Activated T-cell treated with anti-CD3 and anti-CD28 coated beads, Interleukin-2, amount 50 U/mL, for 72 hours (primary cell): ENCODE results near the gene CST3. TPM values are rescaled to one million over a fixed set of nuclear protein-coding genes. Genes with fewer than 3 reads are reported as not detected.

ENCODE experiments used
- ATAC-seq, 2 donors: fragments of 150-1000 bp; cut with Tn5 transposase; replicated peaks in 1 of 2; 2 replicates each; pipeline ENCODE4 v1.10.0; 2021; ENCODE audit warnings: moderate library complexity in 2 of 2, mild to moderate bottlenecking in 1 of 2
- DNase-seq, 2 donors: peaks; one replicate each; pipeline ENCODE4 v3.0.0; 2021 to 2022; ENCODE audit warnings: mixed read lengths in 1 of 2
- H3K27ac Mint-ChIP-seq: one replicate; pipeline ENCODE4 v1.8.0; 2022; ENCODE audit warnings: mild to moderate bottlenecking, moderate library complexity, mixed read lengths
- H3K27me3 Mint-ChIP-seq: one replicate; pipeline ENCODE4 v1.8.0; 2022; ENCODE audit warnings: low read depth, mixed read lengths
- H3K36me3 Mint-ChIP-seq, 2 donors: one replicate each; pipeline ENCODE4 v1.8.0; 2022; ENCODE audit warnings: mixed read lengths in 2 of 2, mild to moderate bottlenecking in 1 of 2; ENCODE audit not compliant: insufficient read depth in 2 of 2
- H3K4me1 Mint-ChIP-seq: one replicate; pipeline ENCODE4 v1.8.0; 2022; ENCODE audit warnings: low read depth, mixed read lengths
- H3K4me3 Mint-ChIP-seq, 2 donors: one replicate each; pipeline ENCODE4 v1.8.0; 2022; ENCODE audit warnings: mild to moderate bottlenecking in 2 of 2, mixed read lengths in 2 of 2, moderate library complexity in 2 of 2
- H3K9me3 Mint-ChIP-seq, 2 donors: one replicate each; pipeline ENCODE4 v1.8.0; 2022; ENCODE audit warnings: mixed read lengths in 2 of 2
- total RNA-seq, 2 donors: library from RNA; stranded (reverse); gene quantifications; one replicate each; pipeline ENCODE4 v1.2.3, GENCODE V29; 2022

CST3 gene
- total RNA-seq, 2 donors from 2014 or later = 0.22 to 0.30 TPM

DNA sequence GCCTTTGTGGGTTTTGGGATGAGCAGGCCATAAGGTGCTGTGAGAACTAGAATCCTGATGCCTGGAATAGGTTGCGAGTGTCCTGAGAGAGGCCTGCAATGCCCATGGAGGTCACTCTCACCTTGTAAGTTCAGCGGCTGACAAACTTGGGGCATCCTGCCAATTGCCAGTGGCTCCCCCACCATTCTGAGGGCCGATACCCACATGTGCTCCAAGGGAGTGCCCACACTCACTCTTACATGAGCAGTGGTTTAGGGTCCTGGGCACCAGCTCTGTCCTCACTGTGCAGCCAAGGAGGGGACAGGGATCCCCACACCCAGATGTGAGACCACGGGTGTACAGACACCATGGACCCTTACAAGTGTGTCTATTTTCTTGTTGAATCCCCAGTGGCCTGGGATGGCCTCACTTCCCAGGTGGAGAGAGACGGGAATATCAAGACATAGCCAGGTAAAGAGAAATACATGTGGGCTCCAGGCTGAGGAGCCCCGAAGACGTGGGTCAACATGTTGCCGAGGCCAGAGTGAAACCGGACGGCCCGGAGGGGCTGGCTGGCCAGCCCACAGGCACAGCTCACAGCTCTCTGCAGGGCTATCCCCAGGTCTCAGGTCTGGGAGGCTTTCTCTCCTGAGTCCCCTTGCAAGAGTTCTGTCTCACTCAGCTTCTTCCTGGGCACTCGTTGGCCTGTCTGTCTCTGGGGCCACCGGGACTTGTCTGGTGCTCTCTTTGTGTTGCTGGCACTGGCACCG is 30.1 kb downstream of the CST3 start:
- Mint-ChIP-seq H3K27me3 (peaks cover 16% of the 10 kb centered on the region), H3K27ac (no peak overlapping the region), H3K9me3 (no peaks in the 10 kb centered on the region)

DNA sequence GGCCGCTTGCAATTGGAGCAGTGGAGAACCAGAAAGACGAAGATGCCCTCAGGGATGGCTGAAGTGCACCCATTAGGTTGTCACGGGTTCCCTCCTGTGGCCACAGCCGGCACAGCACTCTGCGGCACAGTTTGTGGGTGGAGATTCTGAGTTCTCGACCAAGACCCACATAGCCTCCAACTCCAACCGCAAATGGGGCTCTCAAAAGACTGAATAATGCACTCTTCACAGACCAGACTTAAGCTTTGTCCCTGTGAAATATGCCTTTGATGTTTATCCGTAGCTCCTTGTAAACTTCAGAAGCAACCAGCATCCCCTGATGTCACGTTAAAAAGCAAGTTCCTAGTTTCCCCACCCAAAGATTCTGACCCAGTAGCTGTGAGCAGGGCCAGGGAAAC is 31.1 kb downstream of the CST3 start:
- peak; percentile 82 to 86 for ATAC-seq
- peaks cover 16% of the 10 kb centered on the region for H3K27me3 Mint-ChIP-seq
- H3K9me3 Mint-ChIP-seq = no peaks in the 10 kb centered on the region
- no peak overlapping the region for H3K27ac Mint-ChIP-seq
- no peaks in the 10 kb centered on the region for H3K36me3 Mint-ChIP-seq
- H3K4me3 Mint-ChIP-seq = no peak overlapping the region
- peak; percentile 72 to 74 for DNase-seq
- peaks cover 4% of the 10 kb centered on the region for H3K4me1 Mint-ChIP-seq

More for the DNA sequence above, 30.1 kb downstream of the CST3 start:
- ATAC-seq (no peak), DNase-seq (no peak)
- Mint-ChIP-seq H3K4me3 (no peak overlapping the region), H3K36me3 (no peaks in the 10 kb centered on the region), H3K4me1 (peaks cover 4% of the 10 kb centered on the region)

DNA sequence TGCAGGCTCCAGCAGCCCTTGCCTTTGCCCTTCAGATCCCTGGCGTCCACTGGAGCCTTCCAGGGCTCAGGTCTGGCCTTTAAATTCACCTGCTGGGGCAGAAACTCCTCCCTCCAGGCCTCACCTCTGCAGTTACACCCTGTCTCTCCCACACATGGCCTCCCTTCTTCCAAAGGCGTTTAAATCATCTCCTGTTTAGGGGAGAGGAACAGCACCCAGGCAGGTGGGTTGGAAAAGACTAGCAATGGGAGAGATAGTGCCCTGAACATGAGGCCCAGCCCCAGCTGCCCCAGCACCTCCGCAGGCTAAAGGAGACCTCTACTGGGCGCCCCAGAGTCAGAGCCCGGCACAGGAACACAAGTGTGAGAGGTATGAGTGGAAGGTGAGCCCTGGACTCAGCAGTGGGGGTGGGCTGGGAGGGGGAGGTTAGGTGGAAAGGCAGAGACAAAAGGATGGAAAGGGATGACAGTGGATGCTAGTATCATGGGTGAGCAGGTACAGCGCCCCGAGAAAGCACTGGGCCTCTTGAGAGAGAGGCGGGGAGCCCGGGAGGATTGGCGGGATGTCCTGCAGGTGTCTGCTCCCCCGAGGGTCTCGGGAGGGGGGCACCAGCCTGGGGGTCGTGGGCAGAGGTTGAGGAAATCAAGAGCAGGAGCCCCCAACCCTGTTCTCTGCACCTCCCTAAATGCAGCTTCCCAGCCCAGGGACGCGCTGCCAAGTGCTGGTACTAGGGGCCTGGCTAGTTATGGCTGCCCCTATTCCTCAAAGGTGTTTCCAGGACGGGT is 31.7 kb downstream of the CST3 start, which contains the start of gene CST9:
Gene CST9, minus strand, starts transcription at position 51 of the 785 bp plus-strand sequence. CDS start 53 bp downstream, outside the sequence.
- ATAC-seq = no peak
- H3K27me3 Mint-ChIP-seq = peaks cover 11% of the 10 kb centered on the region
- H3K27ac Mint-ChIP-seq = no peak within 1 kb of the TSS
- no peak for DNase-seq
- H3K4me3 Mint-ChIP-seq = no peak within 1 kb of the TSS
- H3K36me3 Mint-ChIP-seq = no peaks in the 10 kb centered on the region
- H3K4me1 Mint-ChIP-seq = peaks cover 4% of the 10 kb centered on the region
- H3K9me3 Mint-ChIP-seq = no peaks in the 10 kb centered on the region

DNA sequence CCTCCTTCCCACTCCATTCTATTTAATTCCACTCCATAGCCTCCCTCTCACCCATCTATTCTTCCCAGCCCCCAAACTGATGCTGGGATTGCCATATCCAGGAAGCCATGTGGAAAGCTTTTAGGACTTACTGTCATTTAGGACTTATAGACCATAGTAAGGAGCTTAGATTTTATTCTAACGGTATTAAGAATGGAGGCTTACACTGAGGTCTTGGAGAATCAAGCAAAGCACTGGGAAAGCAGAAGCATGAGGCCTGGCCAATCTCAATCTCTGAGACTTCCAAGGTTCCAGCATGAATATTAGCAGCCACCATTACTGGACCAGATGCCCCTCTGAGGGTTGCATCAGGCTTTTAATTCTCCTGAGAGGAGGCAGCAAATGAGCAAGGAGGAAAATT is 33.4 kb downstream of the CST3 start:
- H3K4me3 Mint-ChIP-seq = no peak overlapping the region
- no peak for ATAC-seq
- H3K9me3 Mint-ChIP-seq = no peaks in the 10 kb centered on the region

DNA sequence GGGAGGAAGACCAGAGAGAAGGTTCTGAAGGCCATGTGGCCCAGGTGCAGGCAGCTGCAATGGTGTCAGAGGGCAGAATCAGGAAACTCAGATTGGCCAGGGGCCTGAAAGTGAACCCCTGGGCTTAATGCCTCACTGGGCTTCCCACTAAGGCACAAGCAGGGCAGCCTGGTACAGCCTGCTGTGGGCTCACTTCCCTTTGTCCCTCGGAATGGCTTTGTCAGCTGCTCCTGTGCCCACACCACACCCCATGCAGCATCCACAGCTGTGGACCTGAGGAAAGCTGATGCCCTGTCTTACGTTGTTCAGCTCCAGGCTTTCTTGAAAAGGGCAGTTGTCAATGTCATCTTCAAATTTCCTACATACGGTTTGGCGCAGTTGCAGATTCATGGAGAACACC is 34.4 kb downstream of the CST3 start:
- H3K27me3 Mint-ChIP-seq = peaks cover 8% of the 10 kb centered on the region
- peaks cover 4% of the 10 kb centered on the region for H3K4me1 Mint-ChIP-seq
- ATAC-seq = no peak
- H3K4me3 Mint-ChIP-seq = no peak overlapping the region
- no peaks in the 10 kb centered on the region for H3K9me3 Mint-ChIP-seq
- H3K27ac Mint-ChIP-seq = no peak overlapping the region
- no peaks in the 10 kb centered on the region for H3K36me3 Mint-ChIP-seq
- DNase-seq = no peak

More for the DNA sequence above, 33.4 kb downstream of the CST3 start:
- Mint-ChIP-seq H3K27ac (no peak overlapping the region), H3K27me3 (peaks cover 8% of the 10 kb centered on the region), H3K4me1 (peaks cover 4% of the 10 kb centered on the region), H3K36me3 (no peaks in the 10 kb centered on the region)
- DNase-seq = no peak

DNA sequence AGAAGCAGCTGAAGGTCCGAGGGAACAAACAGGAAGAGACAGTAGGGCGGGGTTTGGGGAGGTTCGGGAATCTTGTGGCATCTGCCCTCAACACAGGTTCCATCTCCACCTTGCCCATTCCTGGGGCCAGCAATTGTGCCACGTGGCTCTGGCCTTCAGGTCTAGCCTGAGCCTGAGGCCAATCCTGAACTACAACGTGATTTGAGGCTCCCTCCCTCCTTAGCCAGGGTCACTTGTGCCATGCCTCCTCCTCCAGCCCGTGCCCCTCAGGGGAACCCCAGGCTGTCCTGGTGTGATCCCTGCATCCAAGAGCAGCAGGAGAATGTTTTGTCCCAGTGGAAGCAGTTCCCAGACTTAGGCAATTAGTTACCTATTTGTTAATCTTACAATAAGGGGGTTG is 35.1 kb downstream of the CST3 start:
- DNase-seq (no peak), ATAC-seq (no peak)
- H3K27me3 Mint-ChIP-seq = peaks cover 11% of the 10 kb centered on the region
- no peaks in the 10 kb centered on the region for H3K9me3 Mint-ChIP-seq
- peaks cover 4% of the 10 kb centered on the region for H3K4me1 Mint-ChIP-seq
- no peak overlapping the region for H3K4me3 Mint-ChIP-seq
- H3K27ac Mint-ChIP-seq = no peak overlapping the region
- H3K36me3 Mint-ChIP-seq = no peaks in the 10 kb centered on the region

DNA sequence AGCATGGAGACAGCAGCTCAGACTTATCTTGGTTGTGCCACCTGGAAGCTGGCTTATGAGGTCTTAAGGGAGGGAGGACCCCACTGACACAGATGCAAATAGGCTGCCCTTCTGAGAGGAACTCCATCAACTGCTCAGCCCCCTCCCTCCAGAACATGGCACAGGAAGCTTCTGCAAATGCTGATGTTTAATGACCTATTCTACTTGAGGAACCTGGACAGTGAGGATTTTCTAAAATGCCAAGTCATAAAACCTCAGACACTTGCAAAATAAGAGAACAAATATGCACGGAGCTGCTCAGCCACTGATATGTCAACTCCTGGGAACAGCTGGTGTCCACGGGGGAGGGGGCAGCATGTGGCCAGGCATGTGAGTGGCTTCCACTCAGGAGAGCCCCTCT is 35.5 kb downstream of the CST3 start:
- Mint-ChIP-seq H3K36me3 (no peaks in the 10 kb centered on the region), H3K27me3 (peaks cover 13% of the 10 kb centered on the region), H3K27ac (no peak overlapping the region), H3K4me3 (no peak overlapping the region), H3K9me3 (no peaks in the 10 kb centered on the region), H3K4me1 (peaks cover 4% of the 10 kb centered on the region)
- DNase-seq (no peak), ATAC-seq (no peak)

DNA sequence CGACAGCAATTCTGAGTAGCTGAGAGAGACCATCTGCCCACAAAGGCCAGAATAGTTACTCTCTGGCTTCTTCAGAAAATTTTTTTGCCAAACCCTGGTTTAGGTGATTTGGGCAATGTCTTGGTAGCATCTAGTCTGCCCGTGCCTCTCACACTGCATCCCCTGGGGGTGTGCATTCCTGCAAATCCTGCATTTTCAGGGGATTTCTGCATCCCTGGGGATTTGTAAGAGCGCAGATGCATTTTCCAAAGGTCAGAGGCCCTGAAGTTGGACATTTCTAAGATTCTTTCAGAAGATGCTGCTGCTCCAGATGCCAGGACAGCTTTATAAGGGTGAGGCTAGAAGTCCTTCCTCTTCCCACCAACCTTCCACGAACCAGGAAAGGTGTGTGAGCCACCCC is 36.0 kb downstream of the CST3 start:
- H3K36me3 Mint-ChIP-seq = no peaks in the 10 kb centered on the region
- DNase-seq (no peak), ATAC-seq (no peak)
- H3K27me3 Mint-ChIP-seq = peaks cover 13% of the 10 kb centered on the region
- H3K27ac Mint-ChIP-seq = no peak overlapping the region
- peaks cover 3% of the 10 kb centered on the region for H3K4me1 Mint-ChIP-seq
- no peaks in the 10 kb centered on the region for H3K9me3 Mint-ChIP-seq
- no peak overlapping the region for H3K4me3 Mint-ChIP-seq

DNA sequence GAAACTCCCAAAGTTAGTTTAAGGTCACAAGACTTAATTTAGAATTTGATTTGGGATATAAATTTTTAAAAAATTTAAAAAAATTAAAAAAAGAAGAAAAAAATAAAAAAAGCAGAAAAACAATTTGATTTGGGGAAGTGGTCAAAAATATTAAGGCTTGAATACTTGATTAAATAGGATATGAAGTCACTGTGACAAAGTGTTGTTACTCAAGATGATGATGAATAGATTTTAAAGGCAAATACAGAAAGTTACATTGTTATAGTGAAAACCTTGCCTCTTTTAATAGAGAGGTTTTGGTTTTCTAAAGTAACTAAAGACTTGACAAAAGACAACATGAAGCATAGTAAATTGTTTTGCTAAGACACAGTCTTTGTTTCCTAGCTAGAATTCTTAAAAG is 39.3 kb downstream of the CST3 start:
- Mint-ChIP-seq H3K4me1 (no peaks in the 10 kb centered on the region), H3K27me3 (peaks cover 5% of the 10 kb centered on the region)

DNA sequence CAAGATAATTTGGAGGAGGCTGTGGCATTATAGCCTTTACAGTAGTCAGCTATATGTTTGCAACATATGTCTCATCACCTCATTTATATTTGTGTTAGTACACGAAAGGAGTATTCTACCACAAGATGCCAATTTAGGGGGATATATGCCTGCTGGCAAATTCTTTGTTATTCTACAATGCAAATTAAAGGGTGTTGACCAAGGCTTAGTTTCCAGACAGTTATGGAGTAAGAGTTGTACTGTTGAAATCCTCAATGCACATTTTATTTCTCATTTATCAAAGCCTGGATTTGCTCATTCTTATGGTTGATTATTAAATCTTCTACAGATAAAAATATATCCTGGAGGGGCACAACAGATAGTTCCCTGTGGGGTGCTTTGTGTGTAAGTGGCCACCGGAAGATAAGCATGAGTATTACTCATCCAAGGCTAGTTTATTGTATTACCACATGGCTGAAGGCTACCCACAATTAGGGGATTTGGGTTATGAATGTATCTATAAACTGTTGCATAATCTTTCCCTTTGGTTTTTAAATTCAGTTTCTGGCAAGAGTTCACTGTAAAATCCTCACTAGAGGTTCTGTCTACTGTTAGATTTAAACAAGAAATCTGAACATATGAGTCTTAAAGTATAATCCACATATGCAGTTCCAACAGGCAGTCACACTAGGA is 41.0 kb downstream of the CST3 start:
- H3K4me3 Mint-ChIP-seq = no peak overlapping the region
- H3K27ac Mint-ChIP-seq = no peak overlapping the region
- no peak for ATAC-seq
- H3K9me3 Mint-ChIP-seq = no peaks in the 10 kb centered on the region
- no peaks in the 10 kb centered on the region for H3K4me1 Mint-ChIP-seq
- no peak for DNase-seq
- H3K36me3 Mint-ChIP-seq = no peaks in the 10 kb centered on the region
- H3K27me3 Mint-ChIP-seq = peaks cover 5% of the 10 kb centered on the region

More for the DNA sequence above, 39.3 kb downstream of the CST3 start:
- H3K36me3 Mint-ChIP-seq = no peaks in the 10 kb centered on the region
- no peak overlapping the region for H3K4me3 Mint-ChIP-seq
- H3K27ac Mint-ChIP-seq = no peak overlapping the region
- ATAC-seq (no peak), DNase-seq (no peak)
- no peaks in the 10 kb centered on the region for H3K9me3 Mint-ChIP-seq

DNA sequence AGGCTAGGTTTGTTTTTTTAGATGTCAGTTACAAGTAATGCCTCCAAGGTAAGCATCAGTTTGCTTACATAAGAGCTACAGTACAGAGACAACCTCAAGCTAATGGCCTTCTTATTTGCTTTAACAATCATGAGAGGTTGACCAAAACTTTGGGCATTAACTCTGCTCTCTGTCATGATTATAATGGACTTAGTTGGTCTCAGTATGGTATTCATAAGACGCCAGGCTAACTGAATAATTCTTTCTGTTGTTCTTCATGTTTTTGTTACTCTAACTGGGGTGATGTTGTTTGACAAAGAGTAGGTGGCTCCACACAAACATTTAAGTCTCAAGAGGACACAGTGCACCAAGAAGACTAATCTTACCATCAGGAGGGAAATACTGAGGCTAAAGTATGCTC is 41.8 kb downstream of the CST3 start:
- H3K36me3 Mint-ChIP-seq = no peaks in the 10 kb centered on the region
- no peaks in the 10 kb centered on the region for H3K9me3 Mint-ChIP-seq
- H3K27me3 Mint-ChIP-seq = peaks cover 5% of the 10 kb centered on the region
- ATAC-seq (no peak), DNase-seq (no peak)
- no peak overlapping the region for H3K27ac Mint-ChIP-seq
- no peak overlapping the region for H3K4me3 Mint-ChIP-seq
- H3K4me1 Mint-ChIP-seq = no peaks in the 10 kb centered on the region

DNA sequence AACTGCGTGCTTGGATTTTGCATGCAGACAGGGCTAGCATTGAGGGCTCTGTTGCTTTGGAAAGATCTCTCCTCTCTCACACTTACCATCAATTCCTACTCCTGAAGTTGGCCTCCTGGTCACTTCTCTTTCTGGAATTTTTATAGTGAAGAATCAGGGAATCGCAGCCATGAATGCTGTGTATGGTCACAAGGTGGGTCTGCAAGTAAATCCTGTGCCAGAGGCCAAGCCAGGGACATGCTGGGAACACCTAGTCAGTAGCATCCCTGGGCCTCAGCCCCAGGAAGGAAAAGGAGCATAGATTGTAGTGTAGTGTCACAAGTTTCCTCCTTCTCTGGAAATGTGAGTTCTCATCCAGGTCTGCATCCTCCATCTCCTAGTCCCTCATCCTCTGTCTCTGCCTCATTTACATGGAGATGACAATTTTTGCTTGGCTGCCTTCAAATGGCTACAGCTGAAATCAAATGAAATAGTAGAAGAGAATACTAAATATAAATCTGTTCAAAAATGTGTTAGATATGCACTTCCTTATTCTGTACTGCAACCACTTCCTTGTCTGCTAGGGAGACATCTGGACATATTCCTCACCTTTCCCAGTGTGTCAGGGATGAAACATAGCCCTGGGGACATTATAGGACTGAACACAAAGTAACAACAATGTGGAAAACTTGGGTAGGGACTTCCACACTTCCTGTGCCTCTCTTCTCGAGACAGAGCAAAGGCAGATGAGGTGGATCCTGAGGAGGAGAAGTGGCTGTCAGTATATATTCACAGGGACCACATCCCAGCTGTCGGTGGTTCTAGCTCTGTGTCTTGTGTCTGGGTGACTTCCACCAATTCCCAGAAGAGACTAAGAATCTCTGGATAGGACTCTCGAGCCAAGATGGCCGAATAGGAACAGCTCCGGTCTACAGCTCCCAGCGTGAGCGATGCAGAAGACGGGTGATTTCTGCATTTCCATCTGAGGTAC is 49.0 kb downstream of the CST3 start:
- Mint-ChIP-seq H3K4me1 (no peaks in the 10 kb centered on the region), H3K36me3 (no peaks in the 10 kb centered on the region), H3K9me3 (no peaks in the 10 kb centered on the region), H3K27ac (no peak overlapping the region), H3K4me3 (no peak overlapping the region), H3K27me3 (peaks cover 12% of the 10 kb centered on the region)
- ATAC-seq (no peak), DNase-seq (no peak)
